ENCODE results near the gene EYA2.

DNA sequence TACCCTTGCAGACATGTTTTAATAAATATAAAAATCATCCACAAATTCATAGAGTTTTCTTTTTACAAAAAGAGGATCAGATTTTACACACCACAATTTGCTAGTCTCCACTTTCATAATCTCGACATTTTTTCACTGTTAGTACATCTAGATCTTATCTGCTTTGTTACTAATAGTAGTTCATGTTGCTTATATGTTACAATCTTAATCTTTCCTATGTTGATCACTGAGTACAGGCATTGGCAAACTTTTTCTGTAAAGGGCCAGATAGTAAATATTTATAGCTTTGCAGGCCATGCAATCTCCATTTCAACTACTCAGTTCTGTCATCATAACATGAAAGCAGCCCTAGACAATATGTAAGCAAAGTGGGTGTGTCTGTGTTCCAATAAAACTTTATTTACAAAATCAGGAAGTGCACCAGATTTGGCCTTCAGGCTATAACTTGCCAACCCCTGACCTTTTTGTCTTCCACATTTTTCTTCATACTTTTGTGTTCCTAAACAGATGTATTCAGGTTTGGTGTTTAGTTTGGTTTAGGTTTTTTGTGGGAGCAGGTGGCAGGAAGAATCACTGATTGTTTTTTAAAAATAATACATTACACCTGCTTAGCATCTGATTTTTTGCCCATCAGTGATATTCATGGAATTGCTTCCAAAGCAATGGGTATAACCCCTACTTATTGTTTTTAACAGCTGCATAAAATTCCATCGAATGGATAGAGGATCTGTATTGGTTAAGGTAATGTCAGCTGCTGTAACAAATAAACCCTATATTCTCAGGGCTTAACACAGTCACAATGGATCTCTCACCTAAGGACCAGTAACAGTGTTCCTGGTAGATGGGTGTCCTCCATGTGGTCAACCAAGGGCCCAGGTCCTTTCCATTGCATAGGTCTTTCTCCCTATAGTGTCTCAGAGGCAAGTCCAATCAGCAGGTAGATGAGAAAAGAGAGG is 61.2 kb downstream of the EYA2 start:
- TF ChIP-seq EZH2 (IDR thresholded peaks at IDR 0.05; ENCODE audit: insufficient read depth, poor library complexity, severe bottlenecking), result no peak
- no peak for TF ChIP-seq EZH2phosphoT487 (IDR thresholded peaks at IDR 0.05; ENCODE audit: insufficient read depth, low read depth)

Data from GM23248 (cell line).